Midbrain (tissue), 1 donor: ENCODE measurements around the gene SRPK3.
"Not testable (repeated sequence)": the region's sequence is repeated elsewhere in the genome, so short reads cannot be mapped to it uniquely, and the experiment has no call there.

ENCODE experiments used
- DNase-seq: peaks from one replicate; lab custom pipeline; 2025; lab: John Stamatoyannopoulos, UW

Gene SRPK3

GRCh38 chrX:153780678-153781427, at the start of gene SRPK3:
SRPK3 (plus strand) TSS chrX:153781041; CDS start chrX:153781087, 46 bp downstream.
- DNase-seq, result no peak

- DNase-seq, result no peak
Measured at GRCh38 chrX:153731117-153731844, 49.6 kb upstream of the SRPK3 start.

GRCh38 chrX:153731845-153732215, 49.0 kb upstream of the SRPK3 start:
- DNase-seq, result no peak

GRCh38 chrX:153732401-153732800, 48.4 kb upstream of the SRPK3 start:
- DNase-seq, result no peak

GRCh38 chrX:153733651-153734240, 47.1 kb upstream of the SRPK3 start:
- no peak for DNase-seq

- no peak for DNase-seq
Measured at GRCh38 chrX:153734871-153735270, 46.0 kb upstream of the SRPK3 start.

- no peak for DNase-seq
Measured at GRCh38 chrX:153735274-153735673, 45.6 kb upstream of the SRPK3 start.

- no peak for DNase-seq
Measured at GRCh38 chrX:153736071-153736820, 44.6 kb upstream of the SRPK3 start.

GRCh38 chrX:153736871-153737441, 43.9 kb upstream of the SRPK3 start:
- no peak for DNase-seq

GRCh38 chrX:153738056-153738605, 42.7 kb upstream of the SRPK3 start:
- no peak for DNase-seq

- DNase-seq, result no peak
Measured at GRCh38 chrX:153739754-153740486, 40.9 kb upstream of the SRPK3 start.

GRCh38 chrX:153740631-153741222, 40.1 kb upstream of the SRPK3 start:
- DNase-seq, result no peak

- no peak for DNase-seq
Measured at GRCh38 chrX:153741446-153741845, 39.4 kb upstream of the SRPK3 start.

GRCh38 chrX:153742111-153742510, 38.7 kb upstream of the SRPK3 start:
- DNase-seq, result not testable (repeated sequence)

- not testable (repeated sequence) for DNase-seq
Measured at GRCh38 chrX:153742796-153743467, 37.9 kb upstream of the SRPK3 start.

- not testable (repeated sequence) for DNase-seq
Measured at GRCh38 chrX:153743468-153744209, 37.2 kb upstream of the SRPK3 start.

- peak; percentile 20 for DNase-seq
Measured at GRCh38 chrX:153744210-153745066, 36.4 kb upstream of the SRPK3 start.

GRCh38 chrX:153745067-153745433, 35.8 kb upstream of the SRPK3 start:
- not testable (repeated sequence) for DNase-seq
